SK-N-SH (cell line): ENCODE data around the gene NRSN1.

Experiments used
- CTCF ChIP-seq: fragments of 200-600 bp; sonication (generic); IDR thresholded peaks from 2 replicates; pipeline ENCODE4 v1.6.1; 2017; ENCODE audit warnings: antibody characterized with exemption, mild to moderate bottlenecking, moderate library complexity
- GATA2 ChIP-seq: sonication (generic); formaldehyde crosslinking; IDR thresholded peaks from 2 replicates; pipeline ENCODE4 v1.5.0; 2020; ENCODE audit warnings: mild to moderate bottlenecking, missing genetic modification reagents
- PBX3 ChIP-seq: IDR thresholded peaks from 2 replicates; pipeline ENCODE4; 2012
- RFX5 ChIP-seq: IDR thresholded peaks from 2 replicates; pipeline ENCODE4 v1.6.1; 2012; ENCODE audit warnings: mild to moderate bottlenecking, improper control_type of control experiment, low read length
- TAF1 ChIP-seq: IDR thresholded peaks from 2 replicates; pipeline ENCODE4 v1.6.1; 2012; ENCODE audit warnings: low read depth, mild to moderate bottlenecking, low read length, moderate library complexity, borderline replicate concordance

- no peak for TF ChIP-seq CTCF
- no peak for TF ChIP-seq PBX3
- TF ChIP-seq RFX5 = no peak
- no peak for TF ChIP-seq GATA2 (CRISPR knock-in tag)
- no peak for TF ChIP-seq TAF1
These were observed 13.6 kb downstream of the NRSN1 start for GRCh38 chr6:24139639-24140038.
